Erythroblast (primary cell): ENCODE measurements around the gene PCAT6.

Experiments
- GATA1 ChIP-seq: IDR thresholded peaks from 2 replicates; pipeline ENCODE4 v1.6.1; 2011; ENCODE audit warnings: low read depth, mild to moderate bottlenecking, control low read depth, low read length, moderate library complexity
- POLR2A ChIP-seq: IDR thresholded peaks from 2 replicates; pipeline ENCODE4 v1.6.1; 2011; ENCODE audit warnings: mild to moderate bottlenecking, low read length

DNA sequence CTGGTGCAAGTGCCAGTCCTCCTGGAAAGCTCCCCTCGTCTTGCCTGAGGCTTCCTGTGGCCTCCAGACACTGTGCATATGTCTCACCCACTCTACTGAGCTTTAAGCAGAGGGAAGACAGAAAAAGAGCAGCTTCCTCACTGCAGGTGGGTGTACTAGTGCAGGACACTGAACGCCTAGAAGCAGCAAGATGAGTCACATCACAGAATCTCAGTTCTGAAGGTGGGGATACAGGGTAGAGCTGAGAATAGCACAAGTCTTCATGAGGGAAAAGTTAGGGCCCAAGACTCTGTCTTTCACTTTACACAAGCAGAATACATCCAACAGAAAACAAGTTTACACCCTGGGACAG is 37.4 kb downstream of the PCAT6 start:
- TF ChIP-seq POLR2A, result no peak
- no peak for TF ChIP-seq GATA1
